HK-2 (cell line): Measurements from ENCODE around the gene ZNF789.
"Not testable (repeated sequence)": the region's sequence is repeated elsewhere in the genome, so short reads cannot be mapped to it uniquely, and the experiment has no call there.

Experiments used
- DNase-seq: peaks from one replicate; pipeline ENCODE4 v3.0.0-alpha.2; 2018; ENCODE audit not compliant: unreplicated experiment

Gene ZNF789

DNA sequence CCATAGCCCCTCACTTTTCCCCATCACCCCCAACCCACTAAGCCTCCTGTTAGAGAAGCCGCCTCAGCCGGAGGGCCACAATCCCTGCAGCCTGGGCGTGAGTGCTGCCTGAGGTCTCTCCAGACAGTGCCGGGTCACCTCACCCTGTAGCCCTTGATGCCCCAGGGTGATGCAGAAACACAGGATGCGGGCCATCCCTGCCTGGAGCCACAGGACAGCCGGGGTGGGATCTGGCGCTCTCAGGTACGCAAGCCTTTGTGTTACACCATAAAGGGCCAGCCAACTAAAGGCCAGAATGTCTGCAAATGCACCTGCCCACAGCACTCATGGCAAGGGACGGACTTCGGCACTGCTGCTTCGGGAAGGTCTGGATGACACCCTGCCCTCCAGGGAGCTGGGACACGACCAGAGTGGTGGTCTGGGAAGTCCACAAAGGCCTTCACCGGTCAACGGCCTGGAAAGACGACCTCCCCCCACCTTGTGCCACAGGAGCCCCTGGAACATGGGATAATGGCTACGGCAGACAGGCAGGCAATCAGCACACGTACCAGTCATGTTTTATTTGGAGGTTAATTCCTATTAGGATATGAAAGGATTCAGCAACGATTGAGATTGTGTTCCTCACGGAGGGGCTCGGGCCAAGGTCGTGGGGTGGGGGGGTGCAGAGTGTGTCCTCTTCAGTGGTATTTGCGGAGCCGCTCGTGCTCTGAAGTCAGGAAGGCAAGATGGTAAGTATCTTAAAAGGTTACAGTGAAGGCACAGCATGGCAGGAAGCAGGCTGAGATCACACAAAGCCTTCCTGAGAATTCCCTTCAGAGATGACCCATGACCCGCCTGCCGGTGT lies 14.8 kb upstream of the ZNF789 start:
- no peak for DNase-seq

DNA sequence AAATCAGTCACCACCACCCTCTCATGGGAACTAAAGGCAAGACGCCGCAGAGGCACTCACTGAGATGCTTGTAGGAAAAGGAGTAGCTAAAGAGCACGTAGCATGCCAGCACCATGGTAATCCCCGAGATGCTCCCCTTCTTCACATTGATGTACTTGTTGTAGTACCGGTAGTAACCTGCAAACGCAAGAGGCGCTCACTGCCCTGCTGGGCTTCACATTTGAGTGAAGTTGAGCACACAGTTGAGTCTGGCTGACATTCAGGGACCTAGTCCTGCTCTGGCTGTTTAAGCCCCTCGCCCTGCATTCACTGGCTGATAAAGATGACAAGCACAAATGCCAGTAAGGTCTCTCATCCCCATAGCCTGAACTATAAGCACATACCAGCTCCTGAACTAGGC lies 13.6 kb upstream of the ZNF789 start:
- DNase-seq, result no peak

DNA sequence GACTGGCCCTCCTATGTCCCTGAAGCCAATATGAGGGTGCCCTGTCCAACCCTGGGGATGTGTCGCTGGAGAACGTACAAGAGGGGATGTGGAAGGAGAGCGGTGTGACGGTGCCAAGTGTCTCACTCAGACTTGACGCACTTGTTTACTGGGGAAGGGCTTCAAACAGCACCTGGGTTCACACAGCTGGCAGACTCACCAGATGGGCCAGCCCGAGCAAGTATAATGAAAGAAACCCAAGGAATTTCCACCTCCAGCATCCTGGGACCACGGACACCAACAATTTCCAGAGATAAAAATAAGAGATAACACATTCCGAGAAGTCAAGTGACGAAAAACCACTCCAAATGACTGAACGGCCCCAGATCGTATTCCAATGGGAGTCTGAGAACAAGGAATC lies 12.0 kb upstream of the ZNF789 start:
- DNase-seq, result no peak

DNA sequence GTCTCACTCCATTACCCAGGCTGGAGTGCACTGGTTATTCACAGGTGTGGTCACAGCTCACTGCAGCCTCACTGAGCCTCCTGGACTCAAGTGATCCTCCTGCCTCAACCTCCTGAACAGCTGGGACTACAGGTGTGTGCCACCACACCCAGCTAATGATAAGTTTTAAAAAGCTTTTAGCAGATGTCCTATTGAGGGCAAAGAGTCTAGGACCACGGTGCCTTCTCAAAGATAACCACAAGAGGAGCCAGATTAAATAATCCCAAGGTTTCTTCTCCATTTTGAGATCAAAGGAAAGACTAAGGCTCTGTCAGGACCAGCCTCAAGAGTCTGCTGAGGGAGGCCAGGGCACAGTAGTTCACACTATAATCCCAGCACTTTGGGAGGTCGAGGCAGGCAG lies 11.5 kb upstream of the ZNF789 start:
- no peak for DNase-seq

DNA sequence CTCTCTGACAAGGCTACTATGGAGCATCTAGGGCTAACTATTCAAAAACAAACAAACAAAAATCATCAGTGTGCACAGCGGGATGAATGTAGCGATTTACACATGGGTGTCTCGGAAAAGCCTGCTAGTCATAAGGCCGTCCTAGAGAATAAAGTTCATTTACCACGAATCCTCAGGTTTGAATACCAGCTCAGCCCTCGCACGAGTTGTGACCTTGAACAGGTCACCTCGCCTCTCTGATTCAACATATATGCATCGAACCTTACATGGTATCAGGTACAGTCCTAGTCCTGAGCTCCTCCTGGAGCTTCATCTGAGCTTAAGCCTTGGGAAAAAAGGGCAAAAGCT lies 7.3 kb upstream of the ZNF789 start:
- no peak for DNase-seq

DNA sequence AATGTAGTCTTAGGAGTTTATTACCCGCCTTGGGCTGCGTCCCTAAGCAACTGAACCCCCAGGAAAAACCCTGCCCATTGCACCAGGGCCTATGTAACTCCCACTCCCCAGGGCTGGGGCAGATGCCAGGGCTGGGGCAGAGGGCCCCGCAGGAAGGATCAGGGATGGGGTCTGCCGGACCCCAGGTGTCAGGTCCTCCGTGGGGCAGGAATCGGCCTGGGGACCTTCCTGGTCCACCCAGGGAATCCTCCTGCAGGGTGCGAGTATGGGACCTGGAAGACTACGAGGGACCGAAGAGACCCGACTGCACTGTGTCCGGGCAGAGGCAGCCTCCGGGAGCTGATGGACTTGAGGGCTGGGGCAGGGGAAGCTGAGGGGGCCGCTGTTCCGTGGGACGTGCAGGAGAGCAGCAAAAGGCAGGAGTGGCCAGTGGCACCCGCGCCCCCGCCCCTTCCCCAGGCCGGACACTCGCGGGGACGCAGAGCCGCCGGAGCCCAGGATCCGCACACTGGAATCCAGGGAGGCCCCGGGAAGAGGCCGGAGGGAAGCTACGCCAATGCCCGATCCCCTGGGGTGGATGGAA lies 4.3 kb upstream of the ZNF789 start:
- DNase-seq, result no peak

DNA sequence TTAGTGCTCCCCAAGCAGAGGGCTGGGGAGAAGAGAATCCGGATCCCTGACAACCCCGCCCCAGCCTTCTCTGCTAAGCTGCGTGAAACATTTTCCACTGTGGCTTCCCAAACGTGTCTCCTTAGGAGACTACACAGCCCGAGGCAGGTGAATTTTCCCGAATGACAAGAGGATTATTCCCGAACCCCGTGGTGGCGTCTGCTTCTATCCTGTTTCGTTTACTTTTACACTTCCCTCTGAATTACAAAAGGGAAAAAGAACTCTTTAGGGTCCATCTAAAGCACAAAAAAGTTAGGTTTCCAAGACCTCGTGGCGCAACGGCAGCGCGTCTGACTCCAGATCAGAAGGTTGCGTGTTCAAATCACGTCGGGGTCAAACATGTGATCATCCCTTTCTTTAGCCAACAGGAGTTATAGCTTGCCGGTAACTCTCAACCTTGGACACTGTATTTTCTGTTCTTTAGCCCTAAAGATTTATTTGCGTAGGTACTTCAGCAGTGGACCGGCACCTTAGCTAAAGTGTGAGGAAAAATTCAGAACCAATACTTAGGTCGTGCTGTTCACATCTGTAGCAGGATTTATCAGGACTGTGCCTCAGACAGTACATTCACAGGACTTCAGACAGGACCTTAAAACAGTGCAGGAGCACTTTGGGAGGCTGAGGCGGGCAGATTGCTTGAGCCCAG lies 3.2 kb upstream of the ZNF789 start:
- DNase-seq, result no peak

DNA sequence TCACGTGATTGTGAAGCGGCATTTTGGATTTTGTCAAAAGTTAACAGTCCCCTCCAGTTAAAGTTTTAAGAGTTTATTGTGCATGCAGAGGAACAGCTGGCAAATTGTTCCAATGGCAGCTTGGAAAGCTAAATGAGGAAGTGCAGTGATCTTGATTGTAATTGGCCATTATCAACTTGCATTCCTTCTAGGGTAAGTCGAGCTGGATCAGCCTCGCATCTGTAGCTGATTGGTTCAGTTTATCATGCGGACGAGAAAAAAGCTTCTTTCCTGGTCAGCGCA lies 566 bp downstream of the ZNF789 start:
- no peak for DNase-seq

DNA sequence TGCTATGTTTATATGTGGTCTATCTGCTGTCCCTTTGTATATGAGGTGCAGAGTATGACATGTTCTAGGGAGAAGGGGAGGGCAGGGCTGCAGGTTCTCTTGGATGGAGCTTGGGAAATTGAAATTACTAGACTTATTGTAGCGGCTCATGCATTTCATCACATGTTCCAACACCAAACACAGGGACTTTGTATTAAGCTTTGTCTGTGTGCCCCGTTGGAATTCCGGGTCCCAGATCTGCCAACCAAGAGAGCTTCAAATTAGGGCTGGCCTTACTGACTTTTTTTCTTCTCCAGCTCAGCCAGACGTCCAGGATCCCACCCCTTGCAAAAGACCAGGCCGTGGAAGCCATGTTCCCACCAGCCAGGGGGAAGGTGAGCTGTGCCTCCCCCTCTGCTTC lies 3.4 kb downstream of the ZNF789 start:
- no peak for DNase-seq

DNA sequence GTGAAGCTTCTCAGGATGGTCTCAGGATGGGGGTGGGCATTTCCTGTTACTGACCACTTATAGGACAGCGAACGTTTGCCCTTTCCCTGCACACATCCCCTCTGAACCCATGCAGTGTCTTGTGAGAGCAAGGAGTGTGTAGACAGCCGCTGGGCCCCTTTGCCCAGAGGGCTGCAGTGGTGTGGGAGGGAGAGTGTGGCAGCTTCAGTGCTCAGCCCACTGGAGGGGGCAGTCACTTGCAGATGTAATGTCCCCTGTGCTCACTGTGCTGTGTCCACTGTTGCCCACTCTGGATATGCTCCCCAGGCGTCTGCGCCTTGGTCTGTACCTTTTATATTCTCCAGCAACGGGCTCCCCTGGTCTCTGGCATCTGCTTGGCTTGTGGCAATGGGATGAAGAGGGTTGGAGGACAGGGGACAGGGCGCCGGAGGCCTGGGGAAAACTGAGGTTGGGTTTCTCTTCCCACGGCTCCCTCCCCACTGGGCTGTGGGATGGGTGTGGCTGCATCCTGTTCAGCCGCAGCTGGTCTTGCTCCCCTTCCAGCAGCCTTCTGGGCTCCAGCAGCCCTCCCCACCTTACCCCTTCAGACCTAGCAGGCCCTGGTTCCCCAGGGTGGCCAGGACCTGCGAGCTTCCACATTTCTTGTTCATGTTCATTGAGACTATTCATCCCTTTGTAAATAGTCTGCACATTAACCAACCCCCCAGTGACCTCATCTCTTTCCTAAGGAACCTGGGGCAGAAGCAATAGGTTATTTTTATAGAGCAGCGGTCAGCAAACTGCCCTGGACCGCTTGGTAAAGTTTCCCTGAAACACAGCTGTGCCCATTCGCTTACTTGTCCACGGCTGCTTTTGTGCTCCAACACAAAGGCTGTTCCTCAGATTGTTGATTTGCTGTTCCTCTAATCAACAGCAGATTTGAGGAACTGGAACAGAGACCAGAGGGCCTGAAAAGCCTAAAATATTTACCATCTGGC lies 6.1 kb downstream of the ZNF789 start:
- DNase-seq, result no peak

DNA sequence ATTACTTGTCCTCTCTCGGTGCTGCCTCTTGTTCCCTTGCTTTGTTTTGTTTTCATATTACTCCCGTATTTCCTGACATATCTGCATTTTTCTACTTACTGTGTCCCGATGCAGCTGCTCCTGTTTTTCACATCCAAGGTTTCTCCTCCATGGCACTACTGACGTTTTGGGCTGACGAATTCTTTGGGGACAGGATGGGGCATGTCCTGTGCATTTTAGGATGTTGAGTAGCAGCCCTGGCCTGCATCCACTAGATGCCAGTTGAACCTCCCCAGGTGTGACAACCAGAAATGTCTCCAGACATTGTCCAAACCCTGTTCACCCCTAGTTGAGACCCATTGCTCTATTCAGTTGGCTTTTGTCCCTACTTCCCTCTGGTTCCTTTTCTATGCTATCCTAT lies 12.4 kb downstream of the ZNF789 start:
- DNase-seq, result no peak

DNA sequence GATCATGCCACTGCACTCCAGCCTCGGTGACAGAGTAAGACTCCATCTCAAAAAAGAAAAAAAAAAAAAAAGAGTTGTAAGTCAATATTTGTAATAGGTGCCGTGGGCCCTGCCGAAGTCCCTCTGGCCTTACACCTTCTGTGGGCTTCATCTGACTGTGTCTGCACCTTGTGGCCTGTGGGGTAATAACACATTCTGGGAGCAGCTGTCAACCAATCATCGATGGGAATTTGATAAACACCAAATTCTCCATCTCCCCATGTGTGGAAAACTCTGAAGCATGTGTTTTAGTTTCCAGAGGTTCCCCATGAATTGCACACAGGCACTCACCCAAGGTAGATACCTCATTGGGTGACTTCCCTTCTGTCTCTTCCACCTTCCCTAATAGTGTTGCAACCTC lies 16.5 kb downstream of the ZNF789 start:
- DNase-seq, result no peak

DNA sequence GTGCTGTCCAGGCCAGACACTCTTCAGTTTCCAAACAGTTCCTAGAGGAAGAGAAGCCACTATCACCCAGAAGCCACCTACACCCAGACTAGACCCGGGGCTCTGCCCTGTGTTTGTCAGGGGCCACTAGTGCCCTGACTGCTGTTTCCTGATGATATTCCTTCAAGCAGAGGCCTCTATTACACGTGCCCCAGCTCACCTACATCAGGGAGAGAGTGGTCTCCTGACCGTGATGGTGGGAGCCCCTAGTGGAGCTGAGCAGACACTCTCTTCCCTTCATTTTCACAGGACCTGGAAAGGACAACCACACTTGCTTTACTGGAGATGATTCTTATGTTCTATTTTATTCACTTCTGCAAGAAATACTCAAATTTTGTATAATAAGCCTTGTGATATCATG lies 18.2 kb downstream of the ZNF789 start:
- DNase-seq, result no peak

DNA sequence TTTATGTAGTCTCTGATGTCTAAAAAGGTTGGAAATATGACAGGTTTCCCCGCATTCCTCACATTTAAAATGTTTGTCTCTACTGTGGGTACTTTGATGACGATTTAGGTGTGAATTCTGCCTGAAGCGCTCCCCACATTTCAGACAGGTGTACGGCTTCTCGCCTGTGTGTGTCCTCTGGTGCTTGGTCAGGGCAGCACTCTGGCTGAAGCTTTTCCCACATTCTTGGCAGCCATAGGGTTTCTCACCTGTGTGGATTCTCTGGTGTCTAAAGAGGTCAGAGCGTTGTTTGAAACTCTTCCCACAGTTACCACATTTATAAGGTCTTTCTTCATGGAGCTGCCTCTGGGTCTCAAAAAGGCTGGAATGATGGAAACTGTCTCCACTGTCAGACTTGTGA lies 21.1 kb downstream of the ZNF789 start:
- DNase-seq, result no peak

DNA sequence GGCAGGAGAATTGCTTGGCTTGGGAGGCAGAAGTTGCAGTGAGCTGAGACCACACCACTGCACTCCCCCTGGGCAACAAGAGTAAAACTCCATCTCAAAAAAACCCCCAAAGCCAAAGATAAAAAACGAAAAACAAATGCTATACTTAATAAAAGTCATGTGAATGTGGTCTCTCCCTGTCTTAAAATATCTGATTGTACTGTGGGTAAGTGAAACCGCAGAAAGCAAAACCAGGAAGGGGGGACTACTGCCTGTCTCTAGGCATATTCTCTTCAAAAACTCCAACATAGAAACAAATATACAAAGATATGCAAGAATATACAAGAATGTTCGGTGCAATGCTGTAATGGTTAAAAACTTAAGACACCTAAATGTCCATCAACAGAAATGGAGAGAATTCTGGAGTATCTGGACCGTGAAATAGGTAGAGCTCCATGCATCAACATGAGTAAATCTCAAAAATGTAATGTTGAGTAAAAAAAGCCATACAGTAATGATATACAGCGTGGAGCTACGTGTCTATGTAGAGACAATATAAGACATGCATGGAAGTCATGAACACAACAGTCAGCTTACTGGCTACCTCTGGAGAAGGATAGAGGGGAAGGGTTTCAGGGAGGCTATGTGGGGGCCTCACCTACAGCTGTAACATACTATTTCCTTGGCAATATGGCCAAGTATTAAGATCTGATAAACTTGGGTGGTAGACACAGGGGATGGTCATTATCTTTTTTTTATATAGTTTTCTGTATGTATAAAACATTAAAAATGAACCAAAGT lies 25.3 kb downstream of the ZNF789 start:
- DNase-seq, result no peak

DNA sequence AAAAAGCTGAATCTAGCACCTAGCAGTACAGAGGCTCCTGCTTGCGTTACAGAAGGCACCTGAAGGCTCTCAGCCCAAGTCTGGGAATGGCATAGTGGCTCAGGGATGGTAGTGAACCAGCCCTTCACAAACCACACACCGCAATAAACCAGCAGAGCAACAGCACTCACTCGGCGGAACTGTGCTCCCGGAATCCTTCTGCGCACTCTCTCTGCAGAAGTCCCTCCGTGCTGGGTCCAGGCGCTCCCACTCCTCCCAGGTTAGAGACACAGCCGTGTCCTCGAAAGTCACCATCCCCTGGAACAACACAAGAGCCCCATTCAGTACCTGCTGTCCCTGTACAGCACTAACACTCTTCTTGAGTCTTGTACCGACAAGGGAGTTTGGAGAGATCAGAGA lies 25.9 kb downstream of the ZNF789 start:
- DNase-seq, result no peak

DNA sequence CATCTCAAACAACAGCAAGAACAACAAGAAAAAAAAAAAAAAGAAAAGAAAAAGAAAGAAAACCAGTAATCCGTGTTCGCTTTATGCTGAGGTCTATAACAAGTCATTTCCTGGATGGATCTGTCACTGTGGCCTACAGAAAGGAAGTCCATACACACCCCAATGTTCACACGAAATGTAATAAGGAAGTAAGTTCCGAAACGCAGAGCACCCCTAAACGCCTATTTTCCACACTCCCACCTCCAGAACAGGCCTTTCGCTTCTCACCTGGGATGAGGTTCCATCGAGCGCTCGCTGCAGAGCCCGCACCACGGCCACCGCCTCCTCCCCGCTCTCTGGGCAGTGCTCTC lies 26.7 kb downstream of the ZNF789 start:
- DNase-seq, result no peak

DNA sequence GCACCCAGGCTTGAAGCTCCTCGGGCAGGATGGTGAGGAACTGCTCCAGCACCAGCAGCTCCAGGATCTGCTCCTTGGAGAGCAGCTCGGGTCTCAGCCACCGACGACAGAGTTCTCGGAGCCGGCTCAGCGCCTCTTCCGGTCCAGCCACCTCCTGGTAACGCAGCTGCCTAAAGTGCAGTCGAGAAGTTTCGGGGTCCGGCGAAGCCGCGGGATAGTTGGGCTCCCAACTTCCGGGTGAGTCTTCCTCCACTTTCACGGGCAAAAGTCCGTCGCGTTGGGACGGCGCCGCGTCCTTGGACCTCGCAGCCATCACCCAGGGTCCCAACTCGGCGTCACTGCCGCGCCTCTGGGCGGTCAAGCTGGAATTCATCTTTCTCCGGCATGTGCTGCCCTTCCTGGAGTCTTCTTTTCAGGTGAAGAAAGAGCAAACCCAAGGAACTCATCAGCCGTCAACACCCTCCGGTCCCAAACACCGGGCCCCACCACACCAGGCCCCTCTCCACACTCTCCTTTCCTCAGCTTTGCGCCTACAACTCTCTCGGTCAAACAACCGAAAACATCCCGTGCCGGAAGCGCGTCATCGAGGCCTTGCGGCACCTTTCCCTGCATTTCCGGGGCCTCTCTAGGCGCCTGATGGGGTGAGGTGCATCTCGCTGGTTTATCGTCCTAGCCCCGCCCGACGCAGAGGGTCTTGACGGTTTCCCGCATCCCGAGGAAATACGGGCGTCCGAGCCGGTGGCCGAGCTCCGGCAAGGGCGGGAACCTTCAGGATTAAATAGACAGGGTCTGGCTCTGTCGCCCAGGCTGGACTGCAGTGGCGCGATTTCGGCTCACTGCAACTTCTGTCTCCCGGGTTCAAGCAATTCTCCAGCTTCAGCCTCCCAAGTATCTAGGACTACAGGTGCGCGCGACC lies 27.3 kb downstream of the ZNF789 start, which contains the start of gene ZNF394:
ZNF394 (minus strand) TSS at position 561 of the 916 bp plus-strand sequence; CDS start at position 373, 188 bp downstream.
- peak; percentile 87 for DNase-seq

DNA sequence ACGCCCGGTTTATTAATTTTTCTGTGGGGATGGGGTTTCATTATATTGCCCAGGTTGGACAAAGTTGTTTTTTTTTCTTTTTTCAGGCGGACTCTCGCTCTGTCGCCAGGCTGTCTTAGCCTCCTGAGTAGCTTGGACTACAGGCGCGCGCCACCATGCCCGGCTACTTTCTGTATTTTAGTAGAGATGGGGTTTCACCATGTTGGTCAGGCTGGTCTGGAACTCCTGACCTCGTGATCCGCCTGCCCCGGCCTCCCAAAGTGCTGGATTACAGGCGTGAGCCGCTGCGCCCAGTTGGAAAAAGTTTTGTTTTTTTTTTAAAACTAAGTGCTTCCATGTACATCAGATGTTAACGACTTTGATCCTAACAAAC lies 27.9 kb downstream of the ZNF789 start:
- DNase-seq, result no peak

DNA sequence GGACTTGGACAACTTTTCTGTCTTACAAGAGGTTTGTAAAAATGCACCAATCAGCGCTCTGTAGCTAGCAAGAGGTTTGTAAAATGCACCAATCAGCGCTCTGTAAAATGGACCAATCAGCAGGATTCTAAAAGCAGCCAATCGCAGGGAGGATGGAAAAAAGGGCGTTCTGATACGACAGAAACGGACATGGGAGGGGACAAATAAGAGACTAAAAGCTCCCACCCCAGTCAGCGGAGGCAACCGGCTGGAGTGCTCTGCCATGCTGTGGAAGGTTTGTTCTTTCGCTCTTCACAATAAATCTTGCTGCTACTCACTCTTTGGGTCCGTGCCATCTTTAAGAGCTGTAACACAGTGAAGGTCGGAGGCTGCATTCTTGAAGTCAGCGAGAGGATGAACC lies 28.5 kb downstream of the ZNF789 start:
- DNase-seq, result not testable (repeated sequence)

DNA sequence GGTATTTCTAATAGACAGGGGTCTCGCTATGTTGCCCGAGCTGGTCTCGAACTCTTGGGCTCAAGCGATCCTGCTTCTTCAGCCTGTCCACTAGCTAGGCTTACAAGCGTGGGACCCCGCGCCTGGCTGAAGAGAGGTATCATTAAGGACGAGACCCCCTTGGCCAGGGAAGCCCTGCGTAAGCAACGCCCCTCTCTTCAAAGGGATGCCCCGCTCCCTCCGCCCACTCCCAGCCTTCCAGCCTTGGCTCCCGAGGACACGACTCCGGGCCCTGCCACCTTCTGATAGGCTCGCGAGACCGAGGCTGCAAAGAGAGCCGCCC lies 31.6 kb downstream of the ZNF789 start:
- DNase-seq, result no peak
